Measurements from ENCODE around the gene SOX3.

The SOX3 gene

DNA sequence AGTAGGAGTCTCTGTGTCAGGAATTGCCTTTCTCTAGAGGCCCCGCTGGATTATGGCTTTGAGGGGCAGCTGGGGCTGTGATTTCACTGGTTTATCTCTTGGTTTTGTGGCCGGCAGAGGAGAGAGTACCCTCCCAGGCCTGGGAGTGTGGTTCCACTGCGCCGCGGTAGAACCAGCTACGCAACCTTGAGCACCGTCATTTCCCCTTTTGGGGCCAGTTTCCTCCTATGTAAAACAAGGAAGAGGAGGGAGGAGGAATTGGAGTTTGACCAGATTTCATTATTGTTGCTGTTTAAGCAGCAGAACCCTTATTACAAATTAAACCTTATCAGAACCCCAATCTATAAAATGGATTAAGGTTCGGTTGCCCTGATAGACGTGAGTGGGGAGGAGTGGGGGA is 4.4 kb downstream of the SOX3 start:
- Histone ChIP-seq H3K36me3 (replicated peaks; ENCODE audit: insufficient read depth, low read length) (no peaks in the 10 kb centered on the region), H3K4me3 (ENCODE audit: low read length) (no peak overlapping the region), H3K4me2 (ENCODE audit: low read depth, low read length) (no peak overlapping the region), H3K27me3 (replicated peaks; ENCODE audit: insufficient read depth, low read length) (no peaks in the 10 kb centered on the region), H4K20me1 (ENCODE audit: insufficient read depth, low read length) (no peaks in the 10 kb centered on the region), H3K27ac (ENCODE audit: low read length) (no peak overlapping the region), H3K79me2 (ENCODE audit: low read length) (no peaks in the 10 kb centered on the region), H3K9me3 (replicated peaks; ENCODE audit: insufficient read depth, low read length) (no peaks in the 10 kb centered on the region), H2AFZ (ENCODE audit: low read length) (no peak overlapping the region), H3K4me1 (ENCODE audit: low read length) (no peaks in the 10 kb centered on the region), H3K9ac (ENCODE audit: low read length) (no peak overlapping the region), H3K9me2 (replicated peaks; ENCODE audit: insufficient read depth, low read length) (no peaks in the 10 kb centered on the region), H3F3A (ENCODE audit: insufficient read depth, low read length) (no peaks in the 10 kb centered on the region)
- no peak for DNase-seq
- TF ChIP-seq, protein P1, sequence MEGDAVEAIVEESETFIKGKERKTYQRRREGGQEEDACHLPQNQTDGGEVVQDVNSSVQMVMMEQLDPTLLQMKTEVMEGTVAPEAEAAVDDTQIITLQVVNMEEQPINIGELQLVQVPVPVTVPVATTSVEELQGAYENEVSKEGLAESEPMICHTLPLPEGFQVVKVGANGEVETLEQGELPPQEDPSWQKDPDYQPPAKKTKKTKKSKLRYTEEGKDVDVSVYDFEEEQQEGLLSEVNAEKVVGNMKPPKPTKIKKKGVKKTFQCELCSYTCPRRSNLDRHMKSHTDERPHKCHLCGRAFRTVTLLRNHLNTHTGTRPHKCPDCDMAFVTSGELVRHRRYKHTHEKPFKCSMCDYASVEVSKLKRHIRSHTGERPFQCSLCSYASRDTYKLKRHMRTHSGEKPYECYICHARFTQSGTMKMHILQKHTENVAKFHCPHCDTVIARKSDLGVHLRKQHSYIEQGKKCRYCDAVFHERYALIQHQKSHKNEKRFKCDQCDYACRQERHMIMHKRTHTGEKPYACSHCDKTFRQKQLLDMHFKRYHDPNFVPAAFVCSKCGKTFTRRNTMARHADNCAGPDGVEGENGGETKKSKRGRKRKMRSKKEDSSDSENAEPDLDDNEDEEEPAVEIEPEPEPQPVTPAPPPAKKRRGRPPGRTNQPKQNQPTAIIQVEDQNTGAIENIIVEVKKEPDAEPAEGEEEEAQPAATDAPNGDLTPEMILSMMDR (IDR thresholded peaks at IDR 0.05; ENCODE audit: low read length), result no peak
- TF ChIP-seq EZH2 (optimal IDR thresholded peaks at IDR 0.05; ENCODE audit: low read depth, low read length) (no peak), EZH2phosphoT487 (IDR thresholded peaks at IDR 0.05; ENCODE audit: low read length) (no peak)

DNA sequence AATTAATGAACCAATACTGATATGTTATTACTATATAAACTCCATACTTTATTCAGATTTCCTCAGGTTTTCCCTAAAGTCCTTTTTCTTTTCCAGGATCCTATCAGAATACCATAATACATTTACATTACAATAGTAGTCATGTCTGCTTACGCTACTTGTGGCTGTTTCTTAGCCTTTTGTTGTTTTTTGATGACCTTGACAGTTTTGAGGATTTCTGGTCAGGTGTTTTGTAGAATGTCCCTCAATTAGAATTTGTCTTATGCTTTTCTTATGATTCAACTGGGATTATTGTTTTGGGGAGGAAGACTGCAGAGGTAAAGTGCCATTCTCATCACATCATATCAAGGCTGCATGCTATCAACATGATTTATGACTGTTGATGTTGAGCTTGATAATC is 9.1 kb downstream of the SOX3 start:
- H3F3A ChIP-seq (ENCODE audit: insufficient read depth, low read length), result no peaks in the 10 kb centered on the region
- no peaks in the 10 kb centered on the region for H4K20me1 ChIP-seq (ENCODE audit: insufficient read depth, low read length)
- no peak overlapping the region for H2AFZ ChIP-seq (ENCODE audit: low read length)
- no peak overlapping the region for H3K4me2 ChIP-seq (ENCODE audit: low read depth, low read length)
- H3K79me2 ChIP-seq (ENCODE audit: low read length), result no peaks in the 10 kb centered on the region
- no peaks in the 10 kb centered on the region for H3K9me3 ChIP-seq (replicated peaks; ENCODE audit: insufficient read depth, low read length)
- no peak overlapping the region for H3K4me3 ChIP-seq (ENCODE audit: low read length)
- H3K4me1 ChIP-seq (ENCODE audit: low read length), result no peaks in the 10 kb centered on the region
- H3K9ac ChIP-seq (ENCODE audit: low read length), result no peak overlapping the region
- DNase-seq, result no peak
- H3K27me3 ChIP-seq (replicated peaks; ENCODE audit: insufficient read depth, low read length), result no peaks in the 10 kb centered on the region
- TF ChIP-seq EZH2 (optimal IDR thresholded peaks at IDR 0.05; ENCODE audit: low read depth, low read length), result no peak
- no peak for TF ChIP-seq EZH2phosphoT487 (IDR thresholded peaks at IDR 0.05; ENCODE audit: low read length)
- TF ChIP-seq, protein P1 (IDR thresholded peaks at IDR 0.05; ENCODE audit: low read length), result no peak
- no peaks in the 10 kb centered on the region for H3K9me2 ChIP-seq (replicated peaks; ENCODE audit: insufficient read depth, low read length)
- H3K36me3 ChIP-seq (replicated peaks; ENCODE audit: insufficient read depth, low read length), result no peaks in the 10 kb centered on the region
- H3K27ac ChIP-seq (ENCODE audit: low read length), result no peak overlapping the region

DNA sequence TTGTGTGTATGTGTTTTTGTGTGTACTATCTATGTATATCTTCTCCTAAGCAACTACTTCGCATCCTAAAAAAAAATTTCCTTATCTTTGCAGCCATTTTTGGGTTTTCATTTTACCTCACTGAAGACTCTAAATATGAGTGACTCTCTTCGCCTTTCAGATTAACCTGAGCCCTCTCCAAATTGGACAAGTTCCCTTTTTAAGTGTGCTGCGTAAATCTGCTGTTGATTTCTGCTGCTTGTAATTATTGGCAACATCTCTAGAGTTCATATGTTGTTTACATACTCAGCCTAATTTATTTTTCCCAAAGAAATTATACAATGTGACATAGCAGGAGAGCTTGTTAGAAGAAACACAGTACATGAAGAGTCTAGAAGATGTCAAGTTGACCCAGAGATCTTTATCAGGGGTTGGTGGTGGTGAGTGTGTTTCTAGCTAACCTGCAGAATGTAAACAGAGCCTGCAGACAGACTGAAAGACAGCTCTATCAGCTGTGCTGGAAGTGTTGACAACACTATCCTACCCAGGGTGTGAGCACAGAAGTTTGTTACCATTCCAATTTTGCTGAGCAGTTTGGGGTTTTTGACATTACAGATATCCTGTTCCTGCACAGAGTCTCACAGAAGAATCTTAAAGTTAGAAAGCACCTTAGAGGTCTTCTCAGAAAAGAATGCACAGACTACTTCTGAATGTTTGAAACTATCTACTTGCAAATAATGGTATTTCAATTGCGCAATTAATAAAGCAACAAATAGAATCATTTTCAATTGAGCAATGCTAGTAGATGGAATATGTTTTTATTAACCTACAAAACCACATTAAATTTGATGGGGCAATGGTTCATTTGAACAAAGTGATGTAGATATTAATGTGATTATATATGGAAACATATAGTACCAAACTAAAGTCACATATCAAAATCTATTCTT is 12.5 kb downstream of the SOX3 start:
- H3K36me3 ChIP-seq (replicated peaks; ENCODE audit: insufficient read depth, low read length), result no peaks in the 10 kb centered on the region
- H3K9me3 ChIP-seq (replicated peaks; ENCODE audit: insufficient read depth, low read length), result no peaks in the 10 kb centered on the region
- no peak overlapping the region for H3K9ac ChIP-seq (ENCODE audit: low read length)
- H3K79me2 ChIP-seq (ENCODE audit: low read length), result no peaks in the 10 kb centered on the region
- no peak overlapping the region for H3K4me3 ChIP-seq (ENCODE audit: low read length)
- H2AFZ ChIP-seq (ENCODE audit: low read length), result no peak overlapping the region
- no peaks in the 10 kb centered on the region for H4K20me1 ChIP-seq (ENCODE audit: insufficient read depth, low read length)
- no peaks in the 10 kb centered on the region for H3K4me1 ChIP-seq (ENCODE audit: low read length)
- H3K27ac ChIP-seq (ENCODE audit: low read length), result no peak overlapping the region
- H3K4me2 ChIP-seq (ENCODE audit: low read depth, low read length), result no peak overlapping the region
- TF ChIP-seq, protein P1 (IDR thresholded peaks at IDR 0.05; ENCODE audit: low read length), result no peak
- TF ChIP-seq EZH2 (optimal IDR thresholded peaks at IDR 0.05; ENCODE audit: low read depth, low read length) (no peak), EZH2phosphoT487 (IDR thresholded peaks at IDR 0.05; ENCODE audit: low read length) (no peak)
- no peaks in the 10 kb centered on the region for H3K9me2 ChIP-seq (replicated peaks; ENCODE audit: insufficient read depth, low read length)
- no peak for DNase-seq
- no peaks in the 10 kb centered on the region for H3K27me3 ChIP-seq (replicated peaks; ENCODE audit: insufficient read depth, low read length)
- no peaks in the 10 kb centered on the region for H3F3A ChIP-seq (ENCODE audit: insufficient read depth, low read length)

Data from MM.1S (cell line).